ENCODE data around the gene HCFC1.

HCFC1 gene

GRCh38 chrX:153971450-153972367, at the start of gene HCFC1:
HCFC1 (minus strand) TSS chrX:153971818; CDS start chrX:153970840, 978 bp downstream.
- DNase-seq, result peak; percentile 78 to 84

- DNase-seq, result no peak
These were observed 49.6 kb upstream of the HCFC1 start for GRCh38 chrX:154021131-154021611.

- no peak for DNase-seq
These were observed 49.0 kb upstream of the HCFC1 start for GRCh38 chrX:154020536-154021115.

GRCh38 chrX:154019633-154020528, 48.3 kb upstream of the HCFC1 start, which contains the start of gene IRAK1:
IRAK1 (minus strand) TSS chrX:154019902; CDS start chrX:154019812, 90 bp downstream.
- DNase-seq, result peak in 1 of 2 donors; percentile 43

GRCh38 chrX:154019061-154019621, 47.5 kb upstream of the HCFC1 start:
- no peak for DNase-seq

GRCh38 chrX:154018518-154019060, 47.0 kb upstream of the HCFC1 start:
- DNase-seq, result no peak

GRCh38 chrX:154017766-154018517, 46.3 kb upstream of the HCFC1 start:
- DNase-seq, result no peak

- DNase-seq, result no peak
These were observed 44.9 kb upstream of the HCFC1 start for GRCh38 chrX:154016366-154017076.

GRCh38 chrX:154015581-154016264, 44.1 kb upstream of the HCFC1 start:
- DNase-seq, result no peak

GRCh38 chrX:154014429-154015380, 43.1 kb upstream of the HCFC1 start:
- DNase-seq, result no peak

GRCh38 chrX:154013614-154014360, 42.2 kb upstream of the HCFC1 start:
- DNase-seq, result peak in 1 of 2 donors; percentile 56

- DNase-seq, result no peak
These were observed 41.4 kb upstream of the HCFC1 start for GRCh38 chrX:154013001-154013421.

- DNase-seq, result no peak
These were observed 40.8 kb upstream of the HCFC1 start for GRCh38 chrX:154012336-154012991.

GRCh38 chrX:154011376-154012335, 40.0 kb upstream of the HCFC1 start:
- DNase-seq, result no peak

GRCh38 chrX:154010330-154011087, 38.9 kb upstream of the HCFC1 start:
- DNase-seq, result no peak

GRCh38 chrX:154008521-154008920, 36.9 kb upstream of the HCFC1 start:
- DNase-seq, result no peak

All from stimulated activated CD4-positive, alpha-beta T cell treated with anti-CD3 and anti-CD28 coated beads, Interleukin-2, amount 100 ng/mL, for 48 hours (primary cell).